ENCODE results near the gene FRG2B. TPM values are rescaled to one million over a fixed set of nuclear protein-coding genes. Genes with fewer than 3 reads are reported as not detected.
"Not testable (repeated sequence)": the region's sequence is repeated elsewhere in the genome, so short reads cannot be mapped to it uniquely, and the experiment has no call there.

The FRG2B gene
- total RNA-seq (2012; rRNA removed), result not detected in 2 replicates
- polyA plus RNA-seq (2012; rRNA removed), result not detected in 2 replicates
- polyA plus RNA-seq (2012; cell fraction: cytosol; rRNA removed), result not detected in 2 replicates
- not detected in 2 replicates for polyA plus RNA-seq (2012; cell fraction: nucleus; rRNA removed; ENCODE audit: low replicate concordance)
- Bru-seq, nascent RNA, result not detected
- not detected for BruChase-seq, experiment 1, labeled RNA remaining after a 6-hour chase
- BruChase-seq, experiment 2, labeled RNA remaining after a 2-hour chase, result not detected
- long read RNA-seq, result 0 reads

DNA sequence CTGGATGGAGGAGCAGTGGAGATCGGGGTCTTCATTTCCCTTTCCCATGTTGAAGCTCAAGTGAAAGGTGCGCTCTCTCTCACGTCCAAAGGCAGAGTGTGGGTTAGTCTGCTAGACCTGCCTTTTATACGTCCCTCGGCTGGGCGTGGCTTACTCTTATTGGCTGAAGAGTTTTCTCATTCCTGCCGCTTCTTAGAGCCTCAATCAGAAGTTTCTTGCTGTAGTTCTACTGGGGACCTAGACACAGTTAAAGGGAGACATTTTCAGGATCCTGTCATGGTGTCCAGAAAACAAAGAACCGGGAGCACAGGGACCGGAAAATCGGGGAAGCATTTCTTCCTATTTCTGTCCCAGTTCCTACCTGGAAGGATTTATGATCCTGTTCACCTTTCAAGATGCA is at the start of gene FRG2B:
TSS of gene FRG2B (minus strand) at position 101 of the 400 bp plus-strand sequence. CDS start at position 48, 53 bp downstream.
- H3K27me3 ChIP-seq (ENCODE audit: control insufficient read depth, insufficient read depth, low read length); H4K8ac ChIP-seq (ENCODE audit: low read depth in 2 of 2, low read length in 2 of 2); ATAC-seq (ENCODE audit: low read depth); H4K91ac ChIP-seq (ENCODE audit: insufficient read depth, low read depth, low read length); H3K4ac ChIP-seq (ENCODE audit: low read depth, low read length); H2BK120ac ChIP-seq (ENCODE audit: low read depth, low read length); H3K79me1 ChIP-seq (ENCODE audit: low read depth in 1 of 2, low read length in 2 of 2); H2BK15ac ChIP-seq (ENCODE audit: low read depth, low read length); CTCF ChIA-PET; H3K4me1 ChIP-seq (ENCODE audit: control insufficient read depth, insufficient read depth, low read length); H3K4me3 ChIP-seq (ENCODE audit: insufficient read depth, low read depth, low read length); H2BK5ac ChIP-seq (ENCODE audit: low read depth, low read length, poor library complexity, severe bottlenecking); H3K36me3 ChIP-seq (ENCODE audit: control insufficient read depth, insufficient read depth, low read length); POLR2A ChIA-PET (ENCODE audit: unreplicated experiment); H2AFZ ChIP-seq (replicated peaks; ENCODE audit: low read length, poor library complexity); in situ Hi-C loops (cut with MboI; ENCODE audit: low sequenced_read_pairs); H4K5ac ChIP-seq (ENCODE audit: low read depth, low read length); H2BK20ac ChIP-seq (ENCODE audit: low read depth, low read length); dilution Hi-C loops (cut with HindIII; ENCODE audit: low sequenced_read_pairs, unreplicated experiment); H4K20me1 ChIP-seq (ENCODE audit: insufficient read depth, low read length); H3K18ac ChIP-seq (ENCODE audit: low read depth, low read length); H3K4me2 ChIP-seq (ENCODE audit: low read depth, low read length); H3K56ac ChIP-seq (ENCODE audit: extremely low read depth, insufficient read depth, low read length); H3K14ac ChIP-seq (replicated peaks; ENCODE audit: low read depth, low read length); H3K9me3 ChIP-seq (ENCODE audit: control insufficient read depth, insufficient read depth, low read length); H3K9ac ChIP-seq (ENCODE audit: low read depth, low read length); H3K9me1 ChIP-seq (ENCODE audit: insufficient read depth, low read length); DNase-seq; H2AK9ac ChIP-seq (replicated peaks; ENCODE audit: low read depth, low read length, poor library complexity); H3K27ac ChIP-seq (ENCODE audit: insufficient read depth, low read length); intact Hi-C loops (cut with micrococcal nuclease); H3K23ac ChIP-seq (ENCODE audit: low read depth, low read length); H2AK5ac ChIP-seq (ENCODE audit: low read depth, low read length); BruUV-seq (replicated peaks): not testable (repeated sequence)
- no CpG with 5 or more reads among the region's 10 CpGs for WGBS, 2 experiments (ENCODE audit: extremely low coverage in 2 of 2, insufficient read length in 1 of 2)

DNA sequence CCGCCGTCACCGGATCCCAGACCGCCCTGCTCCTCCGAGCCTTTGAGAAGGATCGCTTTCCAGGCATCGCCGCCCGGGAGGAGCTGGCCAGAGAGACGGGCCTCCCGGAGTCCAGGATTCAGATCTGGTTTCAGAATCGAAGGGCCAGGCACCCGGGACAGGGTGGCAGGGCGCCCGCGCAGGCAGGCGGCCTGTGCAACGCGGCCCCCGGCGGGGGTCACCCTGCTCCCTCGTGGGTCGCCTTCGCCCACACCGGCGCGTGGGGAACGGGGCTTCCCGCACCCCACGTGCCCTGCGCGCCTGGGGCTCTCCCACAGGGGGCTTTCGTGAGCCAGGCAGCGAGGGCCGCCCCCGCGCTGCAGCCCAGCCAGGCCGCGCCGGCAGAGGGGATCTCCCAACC is 40.9 kb upstream of the FRG2B start:
- H3K56ac ChIP-seq (ENCODE audit: extremely low read depth, insufficient read depth, low read length); H2AK9ac ChIP-seq (replicated peaks; ENCODE audit: low read depth, low read length, poor library complexity); H3K18ac ChIP-seq (ENCODE audit: low read depth, low read length); H3K14ac ChIP-seq (replicated peaks; ENCODE audit: low read depth, low read length); H3K4ac ChIP-seq (ENCODE audit: low read depth, low read length); H2BK5ac ChIP-seq (ENCODE audit: low read depth, low read length, poor library complexity, severe bottlenecking); H2AFZ ChIP-seq (replicated peaks; ENCODE audit: low read length, poor library complexity); BruUV-seq (replicated peaks); H4K8ac ChIP-seq (ENCODE audit: low read depth in 2 of 2, low read length in 2 of 2); H3K9me1 ChIP-seq (ENCODE audit: insufficient read depth, low read length); H4K5ac ChIP-seq (ENCODE audit: low read depth, low read length); dilution Hi-C loops (cut with HindIII; ENCODE audit: low sequenced_read_pairs, unreplicated experiment); H3K9ac ChIP-seq (ENCODE audit: low read depth, low read length); H4K20me1 ChIP-seq (ENCODE audit: insufficient read depth, low read length); ATAC-seq (ENCODE audit: low read depth); H2BK120ac ChIP-seq (ENCODE audit: low read depth, low read length); H2BK15ac ChIP-seq (ENCODE audit: low read depth, low read length); in situ Hi-C loops (cut with MboI; ENCODE audit: low sequenced_read_pairs); H3K23ac ChIP-seq (ENCODE audit: low read depth, low read length); H3K4me2 ChIP-seq (ENCODE audit: low read depth, low read length); H3K9me3 ChIP-seq (ENCODE audit: control insufficient read depth, insufficient read depth, low read length); DNase-seq; H4K91ac ChIP-seq (ENCODE audit: insufficient read depth, low read depth, low read length); H3K36me3 ChIP-seq (ENCODE audit: control insufficient read depth, insufficient read depth, low read length); H3K27ac ChIP-seq (ENCODE audit: insufficient read depth, low read length); H3K79me1 ChIP-seq (ENCODE audit: low read depth in 1 of 2, low read length in 2 of 2); POLR2A ChIA-PET (ENCODE audit: unreplicated experiment); H3K27me3 ChIP-seq (ENCODE audit: control insufficient read depth, insufficient read depth, low read length); H2BK20ac ChIP-seq (ENCODE audit: low read depth, low read length); CTCF ChIA-PET; intact Hi-C loops (cut with micrococcal nuclease); H3K4me1 ChIP-seq (ENCODE audit: control insufficient read depth, insufficient read depth, low read length); H3K4me3 ChIP-seq (ENCODE audit: insufficient read depth, low read depth, low read length); H2AK5ac ChIP-seq (ENCODE audit: low read depth, low read length): not testable (repeated sequence)
- no CpG with 5 or more reads among the region's 40 CpGs for WGBS, 2 experiments (ENCODE audit: extremely low coverage in 2 of 2, insufficient read length in 1 of 2)

Data from IMR-90 (cell line).